Panc1 (cell line): ENCODE results near the gene ZNF558. TPM values are rescaled to one million over a fixed set of nuclear protein-coding genes. Genes with fewer than 3 reads are reported as not detected.

Experiments used
- ATAC-seq: fragments of 200-7000 bp; cut with Tn5 transposase; 2 replicates; pipeline ENCODE4 v1.9.1; 2020; ENCODE audit warnings: mild to moderate bottlenecking, moderate library complexity
- BruUV-seq: library from RNA; stranded (reverse); fragments of 400-500 nt; replicated peaks from 2 replicates; lab custom pipeline; 2021; lab: Mats Ljungman, UMichigan
- CTCF ChIA-PET: fragments of 300-600 bp; sonication (Branson Sonifier 250); formaldehyde crosslinking; loops from one replicate; lab custom pipeline; 2022; ENCODE audit warnings: antibody characterized with exemption; lab: Charles Lee
- POLR2A ChIA-PET: fragments of 300-600 bp; sonication (Branson Sonifier 250); formaldehyde crosslinking; loops from one replicate; lab custom pipeline; 2022; ENCODE audit warnings: antibody characterized with exemption; lab: Charles Lee
- DNase-seq: peaks from one replicate; pipeline ENCODE4 v3.0.0-alpha.2; 2010; ENCODE audit warnings: low read depth, low spot score
- H3K27ac ChIP-seq: 2 replicates; pipeline ENCODE4 v1.5.1; 2011; ENCODE audit warnings: mild to moderate bottlenecking, low read length, inconsistent platforms
- H3K27me3 ChIP-seq: fragments of 200-500 bp; sonication (Bioruptor generic); 2 replicates; pipeline ENCODE4 v1.6.0; 2014; ENCODE audit warnings: low read length, inconsistent platforms; ENCODE audit not compliant: control insufficient read depth, insufficient read depth
- H3K36me3 ChIP-seq: fragments of 200-500 bp; sonication (Bioruptor generic); 2 replicates; pipeline ENCODE4 v1.5.1; 2014; ENCODE audit warnings: inconsistent platforms, mild to moderate bottlenecking, low read length, moderate library complexity; ENCODE audit not compliant: control insufficient read depth, insufficient read depth
- H3K4me1 ChIP-seq: 2 replicates; pipeline ENCODE4 v1.5.1; 2011; ENCODE audit warnings: inconsistent platforms, mild to moderate bottlenecking, low read length, moderate library complexity; ENCODE audit not compliant: control insufficient read depth, insufficient read depth
- H3K4me3 ChIP-seq, 2 experiments: 2 replicates each; pipeline ENCODE4 v1.5.1; 2011 to 2012; ENCODE audit warnings: low read depth in 2 of 2, low read length in 2 of 2, mild to moderate bottlenecking in 2 of 2, inconsistent platforms in 1 of 2, moderate library complexity in 1 of 2
- H3K9me3 ChIP-seq: fragments of 200-500 bp; sonication (Bioruptor generic); 2 replicates; pipeline ENCODE4 v1.5.1; 2014; ENCODE audit warnings: low read depth, mild to moderate bottlenecking, inconsistent platforms, low read length, moderate library complexity; ENCODE audit not compliant: control insufficient read depth, insufficient read depth
- POLR2AphosphoS5 ChIP-seq: IDR thresholded peaks from 2 replicates; pipeline ENCODE4 v1.6.1; 2012; ENCODE audit warnings: mild to moderate bottlenecking, low read depth, low read length, moderate library complexity
- SIN3A ChIP-seq: IDR thresholded peaks from 2 replicates; pipeline ENCODE4 v1.6.1; 2012; ENCODE audit warnings: low read depth, mild to moderate bottlenecking, low read length, moderate library complexity, borderline replicate concordance; ENCODE audit not compliant: insufficient read depth
- TCF7L2 ChIP-seq: IDR thresholded peaks from 2 replicates; pipeline ENCODE4 v1.6.1; 2011; ENCODE audit warnings: mild to moderate bottlenecking, low read depth, low read length, inconsistent platforms
- in situ Hi-C: cut with HindIII; loops from 2 replicates; pipeline ENCODE4 v1.10.0; 2016; ENCODE audit warnings: low sequenced_read_pairs, low pct_unique_long_range_greater_than_20kb
- intact Hi-C: fragments of 100-400 bp; cut with micrococcal nuclease; formaldehyde crosslinking; loops from one replicate; pipeline ENCODE4 v1.10.0; 2022; ENCODE audit not compliant: unreplicated experiment
- total RNA-seq: library from RNA; stranded (reverse); gene quantifications from one replicate; pipeline ENCODE4 v1.2.1, GENCODE V29; 2021; ENCODE audit not compliant: unreplicated experiment
- TF ChIP-seq, protein P1 (sequence below): fragments of 450-650 bp; IDR thresholded peaks from 2 replicates; pipeline ENCODE4 v1.5.1; 2017; ENCODE audit warnings: mild to moderate bottlenecking
- TF ChIP-seq, protein P2 (sequence below), 2 experiments: IDR thresholded peaks; 2 replicates each; pipeline ENCODE4 v1.6.1; 2011 to 2012; ENCODE audit warnings: low read depth in 2 of 2, control low read depth in 1 of 2, low read length in 1 of 2, mild to moderate bottlenecking in 1 of 2, moderate library complexity in 1 of 2; ENCODE audit not compliant: insufficient read depth in 1 of 2

Gene ZNF558
- total RNA-seq, 1 experiment from 2014 or later: 43.3 TPM

DNA sequence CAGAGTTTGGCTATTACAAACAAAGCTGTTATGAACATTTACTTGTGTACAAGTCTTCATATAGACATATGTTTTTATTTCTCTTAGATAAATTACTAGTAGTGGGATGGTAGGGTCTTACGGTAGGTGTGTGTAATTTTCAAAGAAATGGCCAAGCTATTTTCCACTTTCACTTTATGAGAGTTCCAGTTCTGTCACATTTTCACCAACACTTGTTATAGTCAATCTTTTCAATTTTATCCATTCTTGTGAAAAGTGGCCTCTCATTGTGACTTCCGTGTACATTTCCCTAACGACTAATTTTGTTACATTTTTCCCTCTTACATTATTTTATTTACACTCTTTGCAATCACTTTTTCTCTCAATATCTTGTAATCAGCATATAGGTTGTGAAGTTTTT, 18.4 kb upstream of the ZNF558 start:
- ATAC-seq (no peak), DNase-seq (no peak)
- Histone ChIP-seq H3K4me1 (no peaks in the 10 kb centered on the region), H3K36me3 (no peaks in the 10 kb centered on the region), H3K9me3 (no peaks in the 10 kb centered on the region), H3K4me3 (no peak overlapping the region), H3K27me3 (no peaks in the 10 kb centered on the region), H3K27ac (no peak overlapping the region)
- in situ Hi-C loops (no loop called here), intact Hi-C loops (no loop called here)
- TF ChIP-seq, protein P1, sequence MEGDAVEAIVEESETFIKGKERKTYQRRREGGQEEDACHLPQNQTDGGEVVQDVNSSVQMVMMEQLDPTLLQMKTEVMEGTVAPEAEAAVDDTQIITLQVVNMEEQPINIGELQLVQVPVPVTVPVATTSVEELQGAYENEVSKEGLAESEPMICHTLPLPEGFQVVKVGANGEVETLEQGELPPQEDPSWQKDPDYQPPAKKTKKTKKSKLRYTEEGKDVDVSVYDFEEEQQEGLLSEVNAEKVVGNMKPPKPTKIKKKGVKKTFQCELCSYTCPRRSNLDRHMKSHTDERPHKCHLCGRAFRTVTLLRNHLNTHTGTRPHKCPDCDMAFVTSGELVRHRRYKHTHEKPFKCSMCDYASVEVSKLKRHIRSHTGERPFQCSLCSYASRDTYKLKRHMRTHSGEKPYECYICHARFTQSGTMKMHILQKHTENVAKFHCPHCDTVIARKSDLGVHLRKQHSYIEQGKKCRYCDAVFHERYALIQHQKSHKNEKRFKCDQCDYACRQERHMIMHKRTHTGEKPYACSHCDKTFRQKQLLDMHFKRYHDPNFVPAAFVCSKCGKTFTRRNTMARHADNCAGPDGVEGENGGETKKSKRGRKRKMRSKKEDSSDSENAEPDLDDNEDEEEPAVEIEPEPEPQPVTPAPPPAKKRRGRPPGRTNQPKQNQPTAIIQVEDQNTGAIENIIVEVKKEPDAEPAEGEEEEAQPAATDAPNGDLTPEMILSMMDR: no peak
- TF ChIP-seq TCF7L2: no peak
- TF ChIP-seq, protein P2, sequence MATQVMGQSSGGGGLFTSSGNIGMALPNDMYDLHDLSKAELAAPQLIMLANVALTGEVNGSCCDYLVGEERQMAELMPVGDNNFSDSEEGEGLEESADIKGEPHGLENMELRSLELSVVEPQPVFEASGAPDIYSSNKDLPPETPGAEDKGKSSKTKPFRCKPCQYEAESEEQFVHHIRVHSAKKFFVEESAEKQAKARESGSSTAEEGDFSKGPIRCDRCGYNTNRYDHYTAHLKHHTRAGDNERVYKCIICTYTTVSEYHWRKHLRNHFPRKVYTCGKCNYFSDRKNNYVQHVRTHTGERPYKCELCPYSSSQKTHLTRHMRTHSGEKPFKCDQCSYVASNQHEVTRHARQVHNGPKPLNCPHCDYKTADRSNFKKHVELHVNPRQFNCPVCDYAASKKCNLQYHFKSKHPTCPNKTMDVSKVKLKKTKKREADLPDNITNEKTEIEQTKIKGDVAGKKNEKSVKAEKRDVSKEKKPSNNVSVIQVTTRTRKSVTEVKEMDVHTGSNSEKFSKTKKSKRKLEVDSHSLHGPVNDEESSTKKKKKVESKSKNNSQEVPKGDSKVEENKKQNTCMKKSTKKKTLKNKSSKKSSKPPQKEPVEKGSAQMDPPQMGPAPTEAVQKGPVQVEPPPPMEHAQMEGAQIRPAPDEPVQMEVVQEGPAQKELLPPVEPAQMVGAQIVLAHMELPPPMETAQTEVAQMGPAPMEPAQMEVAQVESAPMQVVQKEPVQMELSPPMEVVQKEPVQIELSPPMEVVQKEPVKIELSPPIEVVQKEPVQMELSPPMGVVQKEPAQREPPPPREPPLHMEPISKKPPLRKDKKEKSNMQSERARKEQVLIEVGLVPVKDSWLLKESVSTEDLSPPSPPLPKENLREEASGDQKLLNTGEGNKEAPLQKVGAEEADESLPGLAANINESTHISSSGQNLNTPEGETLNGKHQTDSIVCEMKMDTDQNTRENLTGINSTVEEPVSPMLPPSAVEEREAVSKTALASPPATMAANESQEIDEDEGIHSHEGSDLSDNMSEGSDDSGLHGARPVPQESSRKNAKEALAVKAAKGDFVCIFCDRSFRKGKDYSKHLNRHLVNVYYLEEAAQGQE (IDR thresholded peaks at IDR 0.05; ENCODE audit: insufficient read depth in 1 of 2, low read depth in 2 of 2, low read length in 1 of 2): no peak
- no peak for TF ChIP-seq POLR2AphosphoS5
- TF ChIP-seq SIN3A: no peak
- CTCF ChIA-PET: no interaction called here
- BruUV-seq: no TSS peak
- POLR2A ChIA-PET: no interaction called here

DNA sequence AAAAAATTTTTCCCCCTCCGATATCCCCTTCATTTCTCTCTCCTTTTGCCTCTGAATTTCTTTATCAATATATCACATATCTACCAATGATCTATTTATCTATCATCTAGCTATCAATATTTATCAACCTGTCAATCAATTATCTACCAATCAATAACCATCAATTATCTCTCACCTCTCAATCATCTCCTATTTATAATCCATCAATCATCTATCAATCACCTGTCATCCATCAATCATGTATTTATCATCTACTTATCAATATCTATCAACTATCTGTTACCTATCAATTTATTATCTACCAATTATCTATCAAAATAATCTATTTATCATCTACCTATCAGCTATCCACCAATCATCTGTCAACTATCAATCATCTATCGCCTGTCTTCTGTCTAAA, 17.1 kb upstream of the ZNF558 start:
- TF ChIP-seq SIN3A (no peak), POLR2AphosphoS5 (no peak), TCF7L2 (no peak)
- TF ChIP-seq, protein P2 (IDR thresholded peaks at IDR 0.05; ENCODE audit: insufficient read depth in 1 of 2, low read depth in 2 of 2, low read length in 1 of 2): no peak
- TF ChIP-seq, protein P1: no peak
- BruUV-seq: no TSS peak
- in situ Hi-C loops (no loop called here), intact Hi-C loops (no loop called here)
- Histone ChIP-seq H3K27ac (no peak overlapping the region), H3K4me1 (no peaks in the 10 kb centered on the region), H3K4me3 (no peak overlapping the region), H3K27me3 (no peaks in the 10 kb centered on the region), H3K36me3 (no peaks in the 10 kb centered on the region), H3K9me3 (no peaks in the 10 kb centered on the region)
- no peak for DNase-seq
- no peak for ATAC-seq
- ChIA-PET POLR2A (no interaction called here), CTCF (no interaction called here)
